ENCODE measurements around the gene CSHL1.

GRCh38 chr17:63955791-63956190 is 44.7 kb upstream of the CSHL1 start:
- TF ChIP-seq CTCF (IDR thresholded peaks at IDR 0.05) = no peak
- no peak for TF ChIP-seq POLR2A (IDR thresholded peaks at IDR 0.05)
